Smooth muscle cell (in vitro differentiated cells): ENCODE data around the gene FNTB. TPM values are rescaled to one million over a fixed set of nuclear protein-coding genes. Genes with fewer than 3 reads are reported as not detected.

Experiments
- DNase-seq: peaks from one replicate; lab custom pipeline; 2025; ENCODE audit not compliant: unreplicated experiment; lab: John Stamatoyannopoulos, UW
- H2AFZ ChIP-seq: fragments of 200-600 bp; sonication (generic); 2 replicates; pipeline ENCODE4 v1.6.0; 2016; ENCODE audit warnings: antibody characterized with exemption, low read depth, mild to moderate bottlenecking
- H3F3A ChIP-seq: fragments of 200-600 bp; sonication (generic); 2 replicates; pipeline ENCODE4 v1.6.0; 2017; ENCODE audit warnings: antibody characterized with exemption, low read depth
- H3K27ac ChIP-seq: fragments of 200-600 bp; sonication (generic); 2 replicates; pipeline ENCODE4 v1.5.1; 2016; ENCODE audit warnings: low read depth, mild to moderate bottlenecking
- H3K27me3 ChIP-seq: fragments of 200-600 bp; sonication (generic); 2 replicates; pipeline ENCODE4 v1.6.1; 2016; ENCODE audit warnings: low read depth, mild to moderate bottlenecking
- H3K36me3 ChIP-seq: fragments of 200-600 bp; sonication (generic); 2 replicates; pipeline ENCODE4 v1.5.1; 2016; ENCODE audit warnings: low read depth
- H3K4me1 ChIP-seq: fragments of 200-600 bp; sonication (generic); 2 replicates; pipeline ENCODE4 v1.5.1; 2016; ENCODE audit warnings: low read depth
- H3K4me2 ChIP-seq: fragments of 200-600 bp; sonication (generic); 2 replicates; pipeline ENCODE4 v1.6.0; 2016; ENCODE audit warnings: mild to moderate bottlenecking
- H3K4me3 ChIP-seq: fragments of 200-600 bp; sonication (generic); 2 replicates; pipeline ENCODE4 v1.5.1; 2016; ENCODE audit warnings: mild to moderate bottlenecking
- H3K79me2 ChIP-seq: fragments of 200-600 bp; sonication (generic); 2 replicates; pipeline ENCODE4 v1.6.0; 2016; ENCODE audit warnings: low read depth, mild to moderate bottlenecking
- H3K9ac ChIP-seq: fragments of 200-600 bp; sonication (generic); 2 replicates; pipeline ENCODE4 v1.6.0; 2016; ENCODE audit warnings: low read depth
- H3K9me3 ChIP-seq: fragments of 200-600 bp; sonication (generic); replicated peaks from 2 replicates; pipeline ENCODE4 v1.5.1; 2016; ENCODE audit warnings: low read depth
- H4K20me1 ChIP-seq: fragments of 200-600 bp; sonication (generic); 2 replicates; pipeline ENCODE4 v1.6.0; 2016; ENCODE audit warnings: low read depth
- WGBS: methylation state at CpG from one replicate; pipeline ENCODE4 v1.1.7; 2016; ENCODE audit warnings: low lambda C conversion rate; 5-methylcytosine and 5-hydroxymethylcytosine counted together
- polyA plus RNA-seq: library from polyadenylated mRNA; unstranded; fragments of >200 nt; fragmentation: Nextera tagmentation; extraction: Ambion mirVana; gene quantifications from 2 replicates; pipeline ENCODE4 v1.2.1, GENCODE V29; 2016
- total RNA-seq: library from RNA; depleted of rRNA; stranded (reverse); fragments of >200 nt; gene quantifications from 2 replicates; pipeline ENCODE4 v1.2.3, GENCODE V29; 2014
- TF ChIP-seq, protein P1 (sequence below): fragments of 200-600 bp; sonication (generic); IDR thresholded peaks from 2 replicates; pipeline ENCODE4 v1.5.1; 2017; ENCODE audit warnings: borderline replicate concordance, mild to moderate bottlenecking, antibody characterized with exemption; ENCODE audit not compliant: insufficient read depth, poor library complexity, severe bottlenecking

FNTB gene
- total and polyA plus RNA-seq, 2 experiments from 2014 or later, result 9.3 to 16.3 TPM

DNA sequence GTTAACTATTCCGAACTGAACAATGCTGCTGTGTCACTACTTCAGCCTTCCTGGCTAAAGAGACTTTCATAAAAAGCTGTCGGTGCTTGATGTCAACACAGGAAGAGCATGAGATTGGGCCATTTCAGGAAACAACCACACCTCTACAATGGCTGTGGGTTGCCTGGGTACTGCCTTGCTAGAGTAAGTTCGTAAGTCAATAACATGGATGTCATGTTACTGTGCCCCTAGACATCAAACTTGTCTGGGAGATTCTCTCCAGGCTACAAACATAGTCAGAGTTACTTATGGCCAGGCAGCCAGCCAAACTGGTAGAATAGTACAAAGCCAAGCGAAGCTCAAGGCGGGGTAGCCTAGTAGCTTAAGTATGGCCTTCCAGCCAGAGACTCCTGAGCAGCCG lies 92.5 kb downstream of the FNTB start:
- peaks cover 59% of the 10 kb centered on the region for H4K20me1 ChIP-seq
- no peak overlapping the region for H2AFZ ChIP-seq
- H3K36me3 ChIP-seq, result no peaks in the 10 kb centered on the region
- H3K27ac ChIP-seq, result no peak overlapping the region
- H3K4me2 ChIP-seq, result no peak overlapping the region
- DNase-seq, result no peak
- TF ChIP-seq, protein P1, sequence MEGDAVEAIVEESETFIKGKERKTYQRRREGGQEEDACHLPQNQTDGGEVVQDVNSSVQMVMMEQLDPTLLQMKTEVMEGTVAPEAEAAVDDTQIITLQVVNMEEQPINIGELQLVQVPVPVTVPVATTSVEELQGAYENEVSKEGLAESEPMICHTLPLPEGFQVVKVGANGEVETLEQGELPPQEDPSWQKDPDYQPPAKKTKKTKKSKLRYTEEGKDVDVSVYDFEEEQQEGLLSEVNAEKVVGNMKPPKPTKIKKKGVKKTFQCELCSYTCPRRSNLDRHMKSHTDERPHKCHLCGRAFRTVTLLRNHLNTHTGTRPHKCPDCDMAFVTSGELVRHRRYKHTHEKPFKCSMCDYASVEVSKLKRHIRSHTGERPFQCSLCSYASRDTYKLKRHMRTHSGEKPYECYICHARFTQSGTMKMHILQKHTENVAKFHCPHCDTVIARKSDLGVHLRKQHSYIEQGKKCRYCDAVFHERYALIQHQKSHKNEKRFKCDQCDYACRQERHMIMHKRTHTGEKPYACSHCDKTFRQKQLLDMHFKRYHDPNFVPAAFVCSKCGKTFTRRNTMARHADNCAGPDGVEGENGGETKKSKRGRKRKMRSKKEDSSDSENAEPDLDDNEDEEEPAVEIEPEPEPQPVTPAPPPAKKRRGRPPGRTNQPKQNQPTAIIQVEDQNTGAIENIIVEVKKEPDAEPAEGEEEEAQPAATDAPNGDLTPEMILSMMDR, result no peak
- no peak overlapping the region for H3K9ac ChIP-seq
- no peaks in the 10 kb centered on the region for H3F3A ChIP-seq
- no peaks in the 10 kb centered on the region for H3K79me2 ChIP-seq
- 95% methylated on average over 6 of the region's 6 CpGs for WGBS
- H3K4me3 ChIP-seq, result no peak overlapping the region
- H3K9me3 ChIP-seq, result no peaks in the 10 kb centered on the region
- H3K27me3 ChIP-seq, result no peaks in the 10 kb centered on the region
- no peaks in the 10 kb centered on the region for H3K4me1 ChIP-seq

- Histone ChIP-seq H3K27me3 (no peaks in the 10 kb centered on the region), H3K79me2 (no peaks in the 10 kb centered on the region), H2AFZ (no peak overlapping the region), H3K27ac (no peak overlapping the region), H3K4me2 (no peak overlapping the region), H4K20me1 (peaks cover 59% of the 10 kb centered on the region), H3K36me3 (no peaks in the 10 kb centered on the region), H3K4me3 (no peak overlapping the region), H3F3A (no peaks in the 10 kb centered on the region), H3K9me3 (no peaks in the 10 kb centered on the region), H3K9ac (no peak overlapping the region), H3K4me1 (no peaks in the 10 kb centered on the region)
- 63% methylated on average over 5 of the region's 5 CpGs for WGBS
- DNase-seq, result no peak
- TF ChIP-seq, protein P1, result no peak
These were observed 93.1 kb downstream of the FNTB start for GRCh38 chr14:65079768-65080167.

DNA sequence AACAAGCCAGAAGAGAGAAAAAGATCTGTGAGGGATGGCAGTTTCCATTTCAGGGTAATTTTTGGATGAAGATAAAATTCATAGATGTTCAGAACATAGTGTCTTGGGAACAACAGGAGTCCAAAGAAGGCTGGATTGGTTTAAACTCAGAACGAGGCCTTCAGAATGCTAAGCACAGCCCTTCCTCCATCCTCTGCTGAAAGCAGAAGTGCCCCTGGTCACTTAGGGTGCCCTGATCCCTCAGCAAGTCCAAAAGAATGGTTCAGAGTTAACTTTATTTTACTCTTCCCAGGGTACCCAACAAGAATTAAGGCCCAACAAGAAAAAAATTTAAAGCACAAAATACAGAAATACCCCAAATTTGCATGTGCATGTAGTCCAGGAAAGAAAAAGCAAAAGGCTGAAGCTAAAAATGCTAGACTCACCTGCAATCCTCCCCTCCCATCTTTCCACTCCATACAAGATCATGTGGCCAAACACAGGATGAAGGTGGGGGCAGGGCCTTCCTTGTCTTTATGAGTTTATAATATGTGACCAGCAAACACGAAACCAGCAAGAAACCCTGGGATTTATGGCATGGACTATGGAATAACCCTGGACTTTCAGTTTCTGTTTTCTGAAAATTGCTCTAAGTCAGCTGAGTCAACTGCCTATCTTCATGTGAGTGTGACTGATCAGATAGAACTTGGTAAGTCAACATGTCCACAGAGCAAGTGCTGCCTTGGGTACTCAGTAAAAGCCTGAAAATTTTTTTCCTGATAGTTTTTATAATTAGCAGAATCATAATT lies 94.5 kb downstream of the FNTB start:
- WGBS, result 91% methylated on average over 2 of the region's 2 CpGs
- no peak overlapping the region for H3K4me3 ChIP-seq
- H3K79me2 ChIP-seq, result no peaks in the 10 kb centered on the region
- no peak overlapping the region for H3K9ac ChIP-seq
- H3K36me3 ChIP-seq, result no peaks in the 10 kb centered on the region
- H2AFZ ChIP-seq, result no peak overlapping the region
- TF ChIP-seq, protein P1, result no peak
- H4K20me1 ChIP-seq, result peaks cover 54% of the 10 kb centered on the region
- H3K27ac ChIP-seq, result no peak overlapping the region
- no peaks in the 10 kb centered on the region for H3K9me3 ChIP-seq
- no peak overlapping the region for H3K4me2 ChIP-seq
- no peak for DNase-seq
- H3K4me1 ChIP-seq, result no peaks in the 10 kb centered on the region
- no peaks in the 10 kb centered on the region for H3K27me3 ChIP-seq
- H3F3A ChIP-seq, result no peaks in the 10 kb centered on the region

GRCh38 chr14:65082930-65083329 lies 96.2 kb downstream of the FNTB start:
- Histone ChIP-seq H4K20me1 (peaks cover 50% of the 10 kb centered on the region), H3K27ac (no peak overlapping the region), H3F3A (no peaks in the 10 kb centered on the region), H3K36me3 (peaks cover 2% of the 10 kb centered on the region), H3K79me2 (no peaks in the 10 kb centered on the region), H2AFZ (no peak overlapping the region), H3K4me2 (no peak overlapping the region), H3K4me3 (no peak overlapping the region), H3K27me3 (no peaks in the 10 kb centered on the region), H3K9me3 (no peaks in the 10 kb centered on the region), H3K4me1 (no peaks in the 10 kb centered on the region), H3K9ac (no peak overlapping the region)
- no peak for DNase-seq
- WGBS, result 93% methylated on average over 2 of the region's 2 CpGs
- TF ChIP-seq, protein P1, result no peak
